Erythroblast (primary cell): Measurements from ENCODE around the gene VAV3.
A peak's percentile ranks its signal among the peaks of the same experiment; 100 is the strongest.

ENCODE experiments used
- DNase-seq, 2 experiments: peaks; one replicate each; lab custom pipeline; 2025; lab: John Stamatoyannopoulos, UW
- GATA1 ChIP-seq: IDR thresholded peaks from 2 replicates; pipeline ENCODE4 v1.6.1; 2011; ENCODE audit warnings: low read depth, mild to moderate bottlenecking, control low read depth, low read length, moderate library complexity
- POLR2A ChIP-seq: IDR thresholded peaks from 2 replicates; pipeline ENCODE4 v1.6.1; 2011; ENCODE audit warnings: mild to moderate bottlenecking, low read length

VAV3 gene

DNA sequence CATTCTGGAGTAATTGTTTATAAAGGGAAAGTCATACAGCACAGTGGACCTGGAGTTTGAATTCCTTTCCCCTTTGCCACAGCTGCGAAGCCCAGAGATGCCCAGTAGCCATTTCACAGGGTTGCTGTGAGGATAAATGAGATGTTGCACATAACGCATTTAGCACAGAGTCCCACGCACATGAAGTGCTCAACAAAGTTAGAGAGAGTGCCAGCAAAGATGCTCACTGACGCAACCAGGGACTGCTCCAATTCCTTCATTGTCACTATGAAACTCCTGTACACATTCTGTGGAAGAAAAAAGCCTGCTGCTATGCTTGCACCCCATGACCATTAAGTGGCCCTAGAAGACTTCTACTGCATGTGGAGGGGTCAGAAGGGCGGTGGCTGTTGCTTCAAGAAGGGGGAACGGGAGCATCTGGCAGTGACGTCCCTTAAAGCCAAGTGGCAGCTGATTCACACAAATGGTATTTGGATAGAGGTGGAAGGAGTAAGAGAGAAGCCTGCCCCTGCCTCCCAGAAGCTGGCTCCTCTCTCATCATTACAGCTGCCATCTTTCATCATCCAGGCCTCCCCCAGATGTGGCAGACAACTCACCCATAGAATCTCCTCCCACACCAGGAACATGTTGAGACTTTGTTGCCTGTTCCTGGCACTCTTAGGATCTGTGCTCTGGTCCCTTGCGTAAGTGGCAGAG lies 26.5 kb upstream of the VAV3 start:
- TF ChIP-seq POLR2A: no peak
- TF ChIP-seq GATA1: no peak
- DNase-seq: no peak

DNA sequence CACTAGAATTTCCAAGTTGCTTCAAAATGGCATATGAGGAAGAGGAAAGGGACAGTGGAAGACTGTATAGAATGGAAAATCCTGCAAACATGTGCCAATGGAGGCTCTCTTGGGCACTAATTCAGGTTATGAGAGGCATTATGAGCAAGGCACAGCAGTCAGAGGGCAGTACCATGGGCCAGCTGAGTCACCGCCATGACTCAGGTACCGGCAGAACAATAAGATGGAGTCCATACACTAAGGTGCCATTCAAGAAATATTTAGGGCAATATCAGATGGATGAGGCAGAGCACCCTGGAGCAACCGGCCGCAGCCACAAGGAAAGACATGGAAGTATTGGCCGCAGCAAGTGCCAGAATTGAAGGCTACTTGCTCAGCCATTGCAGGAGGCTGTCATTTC lies 25.6 kb upstream of the VAV3 start:
- no peak for DNase-seq
- TF ChIP-seq POLR2A (no peak), GATA1 (no peak)

DNA sequence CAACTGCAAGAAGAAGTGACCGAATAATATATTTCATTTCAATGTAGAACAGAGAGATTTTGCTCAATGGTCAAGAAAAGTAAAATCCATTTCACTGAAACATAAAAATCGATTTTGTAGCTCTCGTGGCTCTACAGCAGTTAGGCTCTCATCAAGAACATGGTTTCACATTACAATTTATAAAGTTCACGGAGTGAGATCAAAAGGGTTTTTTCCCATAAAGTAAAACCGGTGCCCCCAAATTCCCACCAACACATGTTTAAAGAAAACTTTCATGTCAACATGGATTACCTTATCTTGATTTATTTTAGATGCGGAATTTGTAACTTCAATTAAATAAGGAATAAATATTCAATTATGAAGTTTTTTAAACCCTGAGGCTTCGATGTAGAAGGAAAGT lies 16.3 kb upstream of the VAV3 start:
- TF ChIP-seq GATA1 (no peak), POLR2A (no peak)
- no peak for DNase-seq

DNA sequence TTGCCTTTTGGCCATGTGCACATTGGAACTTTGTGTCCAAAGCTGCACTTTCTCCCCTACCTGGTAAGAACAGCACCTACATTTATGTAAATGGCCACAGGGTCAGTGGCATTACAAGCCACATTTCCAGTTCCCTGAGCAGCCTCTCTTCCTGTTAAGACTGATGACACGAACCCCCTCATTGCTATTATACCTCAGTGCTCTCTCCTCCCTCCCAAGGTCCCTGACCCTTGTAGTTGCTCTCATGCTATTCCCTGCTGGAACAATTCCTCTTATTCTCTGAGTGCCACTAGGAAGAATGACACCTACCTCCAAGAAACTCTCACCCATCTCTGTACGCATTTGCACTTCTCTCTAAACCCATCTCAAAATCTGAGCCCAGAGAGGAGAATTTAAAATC lies 14.9 kb upstream of the VAV3 start:
- DNase-seq: no peak
- no peak for TF ChIP-seq GATA1

DNA sequence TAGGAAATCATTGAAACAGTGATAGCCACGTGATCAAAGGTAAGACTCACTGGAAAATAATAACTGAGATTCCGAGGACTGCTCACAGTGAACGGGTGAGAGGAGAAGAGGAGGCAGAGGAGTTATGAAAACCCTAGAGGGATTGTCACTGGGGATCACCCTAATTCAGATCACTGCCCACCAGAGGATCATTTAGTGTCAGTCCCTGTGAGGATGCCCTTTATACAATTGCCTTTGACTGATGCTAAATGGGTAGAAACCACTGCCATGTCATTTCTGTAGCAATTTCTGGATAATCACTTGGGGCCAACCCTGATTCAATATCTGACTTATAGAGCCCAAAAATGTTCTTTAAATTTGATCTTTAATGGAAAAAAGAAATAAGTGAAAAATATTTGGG lies 14.1 kb upstream of the VAV3 start:
- DNase-seq: no peak
- no peak for TF ChIP-seq POLR2A
- no peak for TF ChIP-seq GATA1

DNA sequence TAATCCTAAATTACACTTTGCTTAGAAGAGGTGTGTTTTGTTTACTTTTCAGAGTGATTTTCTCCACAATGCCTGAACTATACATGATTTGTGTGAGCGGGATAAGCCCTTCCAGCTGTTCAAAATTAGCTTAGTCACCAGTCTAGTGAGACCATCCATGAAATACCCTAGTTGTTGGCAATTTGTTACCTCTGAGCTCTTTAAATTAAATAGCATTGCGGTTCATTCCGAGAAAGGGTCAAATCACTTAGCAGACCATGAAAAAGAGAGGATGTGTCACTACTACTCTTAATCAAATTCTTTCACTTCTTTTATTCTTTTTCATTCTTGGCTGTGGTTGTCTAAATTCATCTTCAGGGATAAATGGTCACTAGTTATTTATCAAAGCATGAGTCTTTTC lies 11.9 kb upstream of the VAV3 start:
- no peak for TF ChIP-seq GATA1
- no peak for TF ChIP-seq POLR2A
- no peak for DNase-seq

DNA sequence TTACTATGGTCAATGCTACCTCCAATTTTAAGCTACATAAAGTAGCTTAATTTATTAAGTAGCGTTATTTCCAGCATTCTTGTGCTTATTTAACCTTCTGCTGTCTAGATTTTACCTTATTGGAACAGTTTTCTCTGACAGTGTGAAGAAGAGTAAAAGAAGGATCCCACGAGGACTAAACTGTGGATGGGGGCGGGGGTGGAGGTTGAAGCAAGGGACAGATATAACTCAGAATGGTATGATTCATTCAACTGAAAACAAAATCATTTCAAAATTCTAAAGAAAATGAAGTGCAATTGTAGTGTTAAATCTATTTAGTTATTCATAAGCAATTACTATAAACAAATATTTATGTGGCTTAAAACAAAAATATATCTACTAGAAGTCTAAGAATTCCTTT lies 11.5 kb upstream of the VAV3 start:
- TF ChIP-seq GATA1 (no peak), POLR2A (no peak)
- no peak for DNase-seq

DNA sequence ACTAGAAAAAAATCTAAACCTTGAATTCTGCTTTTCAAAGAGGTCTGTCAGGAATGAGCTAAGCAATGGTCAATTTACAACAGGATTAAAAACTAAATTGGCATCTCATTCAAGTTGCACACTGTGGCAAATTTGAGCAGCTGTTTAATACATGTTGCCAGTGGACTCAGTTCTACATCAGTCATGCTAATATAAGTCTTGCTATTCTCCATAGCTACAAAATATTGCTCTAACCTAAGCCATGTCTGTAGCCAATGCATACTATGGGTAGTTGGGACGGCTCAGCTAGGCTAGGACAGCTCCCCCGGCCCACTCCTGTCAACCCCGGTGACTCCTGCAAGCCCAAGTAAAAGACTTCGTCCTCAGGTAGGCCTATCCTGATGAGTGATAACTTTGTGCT lies 10.9 kb upstream of the VAV3 start:
- no peak for TF ChIP-seq POLR2A
- TF ChIP-seq GATA1: no peak
- DNase-seq: no peak

DNA sequence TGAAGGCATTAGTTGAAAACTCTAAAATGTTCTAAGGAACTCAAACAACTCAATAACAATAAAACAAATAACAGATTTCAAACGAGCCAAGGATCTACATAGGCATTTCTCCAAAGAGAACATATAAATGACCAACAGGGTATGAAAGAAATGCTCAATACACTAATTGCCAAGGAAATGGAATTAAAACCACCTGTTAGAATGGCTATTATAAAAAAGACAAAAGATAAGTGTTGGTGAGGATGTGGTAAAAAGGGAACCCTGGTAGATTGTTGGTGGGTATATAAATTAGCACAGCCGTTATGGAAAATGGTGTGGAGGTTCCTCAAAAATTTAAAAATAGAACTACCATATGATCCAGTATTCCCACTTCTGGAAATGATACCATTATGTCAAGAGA lies 9.1 kb upstream of the VAV3 start:
- DNase-seq: no peak
- TF ChIP-seq GATA1 (no peak), POLR2A (no peak)

DNA sequence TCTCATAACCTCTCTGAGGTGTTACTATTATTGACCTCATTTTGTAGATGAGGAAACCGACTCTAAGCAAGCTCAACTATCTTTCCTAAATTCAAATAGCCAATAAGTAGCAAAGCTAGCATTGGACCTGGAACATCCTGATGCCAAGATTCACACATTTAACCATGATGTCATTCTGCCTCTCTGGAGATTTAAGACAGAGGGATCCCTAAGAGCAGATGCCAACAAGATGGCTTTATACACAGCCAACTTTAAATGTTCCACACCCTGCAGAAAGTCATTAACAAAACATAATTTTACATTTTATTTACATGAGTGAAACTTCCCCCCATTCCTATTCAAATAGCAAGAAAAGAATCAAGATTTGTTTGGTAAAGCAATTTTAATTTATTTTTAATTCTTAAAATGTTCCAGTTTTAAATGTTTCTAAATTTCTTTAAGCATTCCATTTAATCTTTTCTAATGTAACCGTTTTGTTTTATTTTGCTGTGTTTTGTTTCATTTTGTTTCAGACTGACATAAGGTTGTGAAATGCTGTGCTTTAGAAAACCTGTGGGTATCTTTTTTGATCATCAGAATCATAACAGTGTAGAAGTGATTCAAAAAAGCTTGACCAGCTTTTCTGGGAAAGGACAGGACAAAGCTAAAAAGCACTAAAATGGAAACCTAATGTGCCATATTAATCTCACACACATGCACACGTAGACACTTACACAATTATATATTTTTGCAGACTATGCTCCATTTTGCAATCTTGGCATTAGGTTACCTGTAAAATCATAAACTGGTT lies 7.6 kb upstream of the VAV3 start:
- no peak for TF ChIP-seq GATA1
- no peak for TF ChIP-seq POLR2A

DNA sequence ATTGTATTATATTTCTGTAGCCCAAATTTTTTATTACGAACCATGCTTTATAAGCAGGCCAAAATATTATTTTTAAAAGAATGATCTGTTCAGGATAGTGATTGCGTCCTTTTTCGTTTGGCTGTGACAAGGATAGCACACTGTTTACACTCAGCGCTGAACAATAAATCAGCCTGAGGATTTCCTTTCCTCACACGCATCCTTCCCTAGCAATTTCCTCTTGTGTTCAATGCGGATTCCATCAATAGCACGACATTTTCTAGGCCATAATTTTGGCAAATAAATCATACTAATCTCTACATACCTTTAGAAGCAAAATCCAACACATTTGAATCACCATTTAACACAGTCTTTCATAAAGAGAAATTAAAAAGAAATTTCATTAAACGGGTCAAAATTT lies 1.6 kb upstream of the VAV3 start:
- TF ChIP-seq POLR2A (no peak), GATA1 (no peak)
- DNase-seq: no peak

More for the DNA sequence above, 7.6 kb upstream of the VAV3 start:
- no peak for DNase-seq

DNA sequence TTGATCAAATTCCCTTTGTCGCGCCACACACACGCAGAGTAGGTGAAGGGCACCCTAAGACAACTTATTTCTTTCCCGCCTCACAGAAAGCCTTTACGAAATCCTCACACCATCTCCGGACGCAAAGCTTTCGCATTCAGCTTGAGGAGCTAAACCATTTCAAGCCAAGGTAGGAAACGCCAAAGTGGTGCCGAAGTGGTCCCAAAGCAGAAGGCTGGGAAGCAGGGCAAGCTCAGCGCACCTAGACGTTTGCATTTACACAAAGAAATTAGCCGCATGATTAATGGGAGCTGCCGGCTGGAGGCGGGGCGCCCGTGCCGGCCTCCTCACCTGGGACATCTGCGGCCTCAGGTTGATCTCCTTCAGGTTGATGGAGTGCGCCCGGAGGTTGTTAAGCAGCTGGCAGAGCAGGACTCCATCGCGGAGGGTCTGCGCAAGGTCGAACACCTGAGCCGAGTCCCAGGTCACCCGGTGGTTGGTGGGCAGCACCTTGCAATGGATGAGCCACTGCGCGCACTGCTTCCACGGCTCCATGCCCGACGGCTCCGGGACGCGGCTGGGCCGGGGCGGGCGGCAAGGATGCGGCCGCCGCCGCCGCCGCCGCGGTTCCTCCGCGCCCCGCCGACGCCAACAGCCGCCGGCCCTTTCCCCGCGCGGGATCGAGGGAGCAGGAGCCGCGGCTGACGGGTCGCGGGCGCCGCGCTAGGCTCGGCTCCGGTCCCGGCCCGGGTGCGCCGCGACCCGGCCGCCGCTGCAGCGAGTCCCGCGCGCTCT lies 457 bp downstream of the VAV3 start:
- DNase-seq: peak; percentile 51 to 52
- TF ChIP-seq GATA1 (no peak), POLR2A (no peak)

DNA sequence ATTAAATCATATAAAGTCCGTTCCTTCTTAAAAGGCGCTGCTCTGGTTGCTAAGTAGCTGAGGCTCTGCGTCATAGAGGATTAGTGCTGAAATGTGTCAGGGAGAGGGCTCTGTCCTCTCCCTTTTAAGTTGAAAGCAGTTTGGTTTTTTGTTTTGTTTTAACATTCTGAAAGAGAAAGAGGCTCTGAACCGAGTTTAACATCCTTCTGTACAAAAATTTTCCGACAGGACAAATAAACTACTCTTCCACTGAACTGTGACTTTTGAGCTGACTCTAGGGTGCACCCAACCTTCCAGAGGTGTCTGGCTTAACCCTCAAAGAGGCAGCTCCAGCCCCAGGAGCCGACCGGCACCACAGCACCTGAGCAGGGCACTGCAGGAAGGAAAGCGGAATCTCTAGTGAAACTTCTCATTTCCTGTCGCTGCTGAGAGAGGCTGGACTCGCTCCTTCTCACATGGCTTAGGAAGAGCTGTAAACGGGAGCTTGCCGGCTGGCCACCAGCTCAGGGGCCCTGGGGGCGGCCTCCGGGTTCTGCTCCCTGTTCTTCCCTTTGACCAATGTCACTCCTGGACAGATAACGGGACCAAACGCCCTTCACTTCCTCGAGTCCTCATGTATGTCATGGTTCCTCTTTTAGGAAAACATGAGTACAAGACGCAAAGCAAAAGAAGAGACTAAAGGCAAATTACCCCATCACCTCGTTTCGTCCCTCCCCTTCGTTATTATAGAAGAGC lies 1.2 kb downstream of the VAV3 start:
- peak; percentile 27 to 33 for DNase-seq
- TF ChIP-seq GATA1: no peak
- no peak for TF ChIP-seq POLR2A
